BE2C (cell line): ENCODE data around the gene CHRM2.

Experiments
- DNase-seq: peaks from one replicate; pipeline ENCODE4 v3.0.0-alpha.2; 2020
- H3K27me3 ChIP-seq: fragments of 250-450 bp; sonication (Bioruptor Pico); 2 replicates; pipeline ENCODE4 v1.5.1; 2020; ENCODE audit warnings: mild to moderate bottlenecking
- H3K36me3 ChIP-seq: fragments of 250-450 bp; sonication (Bioruptor Pico); 2 replicates; pipeline ENCODE4 v1.5.1; 2020; ENCODE audit warnings: mild to moderate bottlenecking
- H3K4me1 ChIP-seq: fragments of 250-450 bp; sonication (Bioruptor Pico); 2 replicates; pipeline ENCODE4 v1.5.1; 2020
- H3K4me3 ChIP-seq: 2 replicates; pipeline ENCODE4 v1.5.1; 2011; ENCODE audit warnings: low read depth, low read length
- H3K9me3 ChIP-seq: fragments of 250-450 bp; sonication (Bioruptor Pico); 2 replicates; pipeline ENCODE4 v1.5.1; 2020
- CTCF ChIP-seq: IDR thresholded peaks from 2 replicates; pipeline ENCODE4 v1.5.1; 2012; ENCODE audit warnings: mild to moderate bottlenecking, low read depth, low read length

The CHRM2 gene

GRCh38 chr7:137005873-137006272 lies 137.4 kb downstream of the CHRM2 start:
- H3K4me3 ChIP-seq, result no peak overlapping the region
- no peak for TF ChIP-seq CTCF
- H3K36me3 ChIP-seq, result no peaks in the 10 kb centered on the region
- no peak for DNase-seq
- H3K9me3 ChIP-seq, result no peaks in the 10 kb centered on the region
- no peaks in the 10 kb centered on the region for H3K27me3 ChIP-seq
- no peaks in the 10 kb centered on the region; the same call in 1 of the 2 replicates for H3K4me1 ChIP-seq

- Histone ChIP-seq H3K4me1 (no peaks in the 10 kb centered on the region; the same call in 1 of the 2 replicates), H3K27me3 (no peaks in the 10 kb centered on the region), H3K4me3 (no peak overlapping the region), H3K36me3 (no peaks in the 10 kb centered on the region), H3K9me3 (no peaks in the 10 kb centered on the region)
- DNase-seq, result no peak
- no peak for TF ChIP-seq CTCF
Observed at GRCh38 chr7:137006293-137006692, 137.8 kb downstream of the CHRM2 start.

- no peak for TF ChIP-seq CTCF
- Histone ChIP-seq H3K4me3 (no peak overlapping the region), H3K36me3 (no peaks in the 10 kb centered on the region), H3K4me1 (no peaks in the 10 kb centered on the region; the same call in 1 of the 2 replicates), H3K9me3 (no peaks in the 10 kb centered on the region), H3K27me3 (no peaks in the 10 kb centered on the region)
- no peak for DNase-seq
Observed at GRCh38 chr7:137007001-137007694, 138.7 kb downstream of the CHRM2 start.

GRCh38 chr7:137009404-137009803 lies 141.0 kb downstream of the CHRM2 start:
- DNase-seq, result no peak
- Histone ChIP-seq H3K36me3 (no peaks in the 10 kb centered on the region), H3K9me3 (no peaks in the 10 kb centered on the region), H3K27me3 (no peaks in the 10 kb centered on the region), H3K4me1 (no peaks in the 10 kb centered on the region; the same call in 1 of the 2 replicates), H3K4me3 (no peak overlapping the region)
- no peak for TF ChIP-seq CTCF

- Histone ChIP-seq H3K27me3 (no peaks in the 10 kb centered on the region), H3K4me3 (no peak overlapping the region), H3K9me3 (no peaks in the 10 kb centered on the region), H3K4me1 (no peaks in the 10 kb centered on the region), H3K36me3 (no peaks in the 10 kb centered on the region)
- TF ChIP-seq CTCF, result no peak
- DNase-seq, result no peak
Observed at GRCh38 chr7:137015015-137015414, 146.6 kb downstream of the CHRM2 start.

GRCh38 chr7:137017221-137017620 lies 148.8 kb downstream of the CHRM2 start:
- Histone ChIP-seq H3K4me1 (no peaks in the 10 kb centered on the region), H3K4me3 (no peak overlapping the region), H3K36me3 (no peaks in the 10 kb centered on the region), H3K27me3 (no peaks in the 10 kb centered on the region), H3K9me3 (no peaks in the 10 kb centered on the region)
- TF ChIP-seq CTCF, result no peak
- DNase-seq, result no peak
